ENCODE data around the gene KLHL10. TPM values are rescaled to one million over a fixed set of nuclear protein-coding genes. Genes with fewer than 3 reads are reported as not detected.
A peak's percentile ranks its signal among the peaks of the same experiment; 100 is the strongest.

KLHL10 gene
- total and polyA plus RNA-seq, 2 of the 13 experiments (the other 11 are each of a cell fraction or from before 2014, with no cell fraction given) = 0.04 to 0.08 TPM

DNA sequence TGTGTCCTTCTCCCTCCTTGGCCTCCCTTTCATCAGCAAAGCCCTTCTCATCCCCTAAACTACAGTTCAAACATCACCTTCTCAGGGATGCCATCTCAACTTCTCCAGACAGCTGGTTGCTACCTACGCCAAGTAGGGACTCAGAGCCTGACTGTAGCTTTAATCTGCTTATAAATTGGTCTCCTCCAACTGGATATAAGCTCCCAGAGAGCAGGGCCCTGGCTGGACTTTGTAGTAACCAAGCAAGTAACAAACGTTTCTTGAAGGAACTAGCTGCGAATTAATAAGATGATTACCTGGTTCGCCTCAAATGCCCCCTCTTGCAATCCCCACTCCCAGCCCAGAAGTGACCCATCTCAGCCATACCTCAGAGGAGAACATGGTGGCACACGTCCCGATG, 45.1 kb downstream of the KLHL10 start:
- H3K27me3 ChIP-seq (ENCODE audit: control insufficient read depth in 1 of 2, insufficient read depth in 2 of 2, low read length in 2 of 2) = no peaks in the 10 kb centered on the region
- FAIRE-seq (no peak), ATAC-seq (no peak), DNase-seq (ENCODE audit: low spot score) (no peak)
- no peaks in the 10 kb centered on the region for H3K79me2 ChIP-seq (ENCODE audit: insufficient read depth, low read length)
- ChIA-PET POLR2A (interaction anchor here (1.2 kb wide), 1 partner anchor 17 kb away, joined by 3 read pairs; the partner anchor contains the start of gene KLHL11), CTCF (ENCODE audit: low intra/inter-chr PET ratio, low total read pairs) (no interaction called here)
- no peak for TF ChIP-seq CAMTA2 (CRISPR knock-in tag; IDR thresholded peaks at IDR 0.05; ENCODE audit: borderline replicate concordance)
- peak; percentile 33 for TF ChIP-seq RBM22 (optimal IDR thresholded peaks at IDR 0.05; ENCODE audit: low read length)
- H3K27ac ChIP-seq (ENCODE audit: extremely low read length, insufficient read depth, low read length) = no peak overlapping the region
- in situ Hi-C loops (cut with HindIII; ENCODE audit: extremely low pct_ligation_motif_present, low pct_unique_long_range_greater_than_20kb) (no loop called here), intact Hi-C loops (cut with micrococcal nuclease; ENCODE audit: unreplicated experiment) (no loop called here)
- H3K4me1 ChIP-seq (ENCODE audit: insufficient read depth, low read length) = no peaks in the 10 kb centered on the region
- H3K4me3 ChIP-seq (replicated peaks in 1 of 3; ENCODE audit: insufficient read depth in 1 of 3, low read depth in 2 of 3, low read length in 3 of 3) = no peak overlapping the region
- no TSS peak for BruUV-seq (replicated peaks)
- peaks cover 51 to 93% of the 10 kb centered on the region in 2 experiments for H3K36me3 ChIP-seq (replicated peaks in 1 of 2; ENCODE audit: control insufficient read depth in 1 of 2, insufficient read depth in 2 of 2, low read length in 2 of 2)
- no peak overlapping the region for H3K9ac ChIP-seq (ENCODE audit: insufficient read depth, low read depth, low read length)
- no peak overlapping the region for H2AFZ ChIP-seq (ENCODE audit: low read length)
- no peaks in the 10 kb centered on the region for H3K9me3 ChIP-seq (ENCODE audit: low read length)
- 90% methylated on average over 6 of the region's 6 CpGs for WGBS (ENCODE audit: low lambda C conversion rate)
- no peaks in the 10 kb centered on the region for H4K20me1 ChIP-seq (ENCODE audit: insufficient read depth, low read length)
- H3K4me2 ChIP-seq (ENCODE audit: low read depth, low read length) = no peak overlapping the region

DNA sequence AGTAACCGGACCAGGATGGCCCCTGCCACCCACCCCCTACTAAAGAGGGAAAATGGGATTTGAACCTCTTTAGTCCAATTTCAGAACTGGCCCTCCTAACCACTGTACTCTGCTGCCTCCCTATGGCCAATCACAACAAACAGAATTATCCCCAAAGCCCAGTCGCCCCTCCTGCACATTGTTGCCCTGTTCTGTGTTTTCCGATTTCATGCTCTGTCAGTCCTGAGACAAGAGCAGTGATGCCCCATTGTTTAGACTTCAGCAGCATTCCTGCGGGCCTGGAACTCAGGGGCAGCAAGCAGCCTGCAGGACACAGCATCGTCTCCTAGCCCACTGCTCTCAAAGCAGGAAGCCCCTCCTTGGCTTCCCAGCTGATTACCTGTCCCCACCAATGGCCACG, 48.1 kb downstream of the KLHL10 start:
- no peaks in the 10 kb centered on the region for H3K9me3 ChIP-seq (ENCODE audit: low read length)
- 97% methylated on average over 6 of the region's 6 CpGs for WGBS (ENCODE audit: low lambda C conversion rate)
- ChIA-PET POLR2A (interaction anchor here (0.6 kb wide), 1 partner anchor 22 kb away, joined by 4 read pairs; no protein-coding TSS in a partner anchor), CTCF (ENCODE audit: low intra/inter-chr PET ratio, low total read pairs) (interaction anchor here (2.5 kb wide), 1 partner anchor 148 kb away, joined by 15 read pairs; no protein-coding TSS in a partner anchor)
- BruUV-seq (replicated peaks) = no TSS peak
- no peak for DNase-seq (ENCODE audit: low spot score)
- no peaks in the 10 kb centered on the region for H3K79me2 ChIP-seq (ENCODE audit: insufficient read depth, low read length)
- peak; percentile 39 for ATAC-seq
- no peak overlapping the region for H2AFZ ChIP-seq (ENCODE audit: low read length)
- FAIRE-seq = peak; percentile 36
- no peak overlapping the region for H3K4me2 ChIP-seq (ENCODE audit: low read depth, low read length)
- no peak overlapping the region for H3K9ac ChIP-seq (ENCODE audit: insufficient read depth, low read depth, low read length)
- no peaks in the 10 kb centered on the region for H3K27me3 ChIP-seq (ENCODE audit: control insufficient read depth in 1 of 2, insufficient read depth in 2 of 2, low read length in 2 of 2)
- H3K36me3 ChIP-seq (replicated peaks in 1 of 2; ENCODE audit: control insufficient read depth in 1 of 2, insufficient read depth in 2 of 2, low read length in 2 of 2) = peaks cover 35 to 87% of the 10 kb centered on the region in 2 experiments
- intact Hi-C loops (cut with micrococcal nuclease; ENCODE audit: unreplicated experiment) = no loop called here
- H3K27ac ChIP-seq (ENCODE audit: extremely low read length, insufficient read depth, low read length) = no peak overlapping the region
- no peaks in the 10 kb centered on the region for H4K20me1 ChIP-seq (ENCODE audit: insufficient read depth, low read length)
- peaks cover 10% of the 10 kb centered on the region; the same call in 1 of the 2 replicates for H3K4me1 ChIP-seq (ENCODE audit: insufficient read depth, low read length)
- H3K4me3 ChIP-seq (replicated peaks in 1 of 3; ENCODE audit: insufficient read depth in 1 of 3, low read depth in 2 of 3, low read length in 3 of 3) = no peak overlapping the region
- in situ Hi-C loops (cut with HindIII; ENCODE audit: extremely low pct_ligation_motif_present, low pct_unique_long_range_greater_than_20kb) = no loop called here
- TF ChIP-seq STAG1 (CRISPR knock-in tag; IDR thresholded peaks at IDR 0.05) (peak; percentile 68), ARNT2 (CRISPR knock-in tag; IDR thresholded peaks at IDR 0.05; ENCODE audit: low read depth) (no peak), RAD21 (CRISPR knock-in tag; IDR thresholded peaks at IDR 0.05) (0 out of 2 replicates have a peak, but pooled peaks have one; percentile 49), HIVEP1 (CRISPR knock-in tag; IDR thresholded peaks at IDR 0.05) (0 out of 2 replicates have a peak, but pooled peaks have one; percentile 22), SMC3 (IDR thresholded peaks at IDR 0.05; ENCODE audit: low read length) (peak; percentile 46; the same call in 1 of the 2 replicates), TBP (CRISPR knock-in tag; IDR thresholded peaks at IDR 0.05) (no peak), RXRA (CRISPR knock-in tag; IDR thresholded peaks at IDR 0.05) (0 out of 2 replicates have a peak, but pooled peaks have one; percentile 13)
- TF ChIP-seq, protein P1, sequence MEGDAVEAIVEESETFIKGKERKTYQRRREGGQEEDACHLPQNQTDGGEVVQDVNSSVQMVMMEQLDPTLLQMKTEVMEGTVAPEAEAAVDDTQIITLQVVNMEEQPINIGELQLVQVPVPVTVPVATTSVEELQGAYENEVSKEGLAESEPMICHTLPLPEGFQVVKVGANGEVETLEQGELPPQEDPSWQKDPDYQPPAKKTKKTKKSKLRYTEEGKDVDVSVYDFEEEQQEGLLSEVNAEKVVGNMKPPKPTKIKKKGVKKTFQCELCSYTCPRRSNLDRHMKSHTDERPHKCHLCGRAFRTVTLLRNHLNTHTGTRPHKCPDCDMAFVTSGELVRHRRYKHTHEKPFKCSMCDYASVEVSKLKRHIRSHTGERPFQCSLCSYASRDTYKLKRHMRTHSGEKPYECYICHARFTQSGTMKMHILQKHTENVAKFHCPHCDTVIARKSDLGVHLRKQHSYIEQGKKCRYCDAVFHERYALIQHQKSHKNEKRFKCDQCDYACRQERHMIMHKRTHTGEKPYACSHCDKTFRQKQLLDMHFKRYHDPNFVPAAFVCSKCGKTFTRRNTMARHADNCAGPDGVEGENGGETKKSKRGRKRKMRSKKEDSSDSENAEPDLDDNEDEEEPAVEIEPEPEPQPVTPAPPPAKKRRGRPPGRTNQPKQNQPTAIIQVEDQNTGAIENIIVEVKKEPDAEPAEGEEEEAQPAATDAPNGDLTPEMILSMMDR (CRISPR knock-in tag; IDR thresholded peaks at IDR 0.05) = peak; percentile 69
- TF ChIP-seq, protein P2, sequence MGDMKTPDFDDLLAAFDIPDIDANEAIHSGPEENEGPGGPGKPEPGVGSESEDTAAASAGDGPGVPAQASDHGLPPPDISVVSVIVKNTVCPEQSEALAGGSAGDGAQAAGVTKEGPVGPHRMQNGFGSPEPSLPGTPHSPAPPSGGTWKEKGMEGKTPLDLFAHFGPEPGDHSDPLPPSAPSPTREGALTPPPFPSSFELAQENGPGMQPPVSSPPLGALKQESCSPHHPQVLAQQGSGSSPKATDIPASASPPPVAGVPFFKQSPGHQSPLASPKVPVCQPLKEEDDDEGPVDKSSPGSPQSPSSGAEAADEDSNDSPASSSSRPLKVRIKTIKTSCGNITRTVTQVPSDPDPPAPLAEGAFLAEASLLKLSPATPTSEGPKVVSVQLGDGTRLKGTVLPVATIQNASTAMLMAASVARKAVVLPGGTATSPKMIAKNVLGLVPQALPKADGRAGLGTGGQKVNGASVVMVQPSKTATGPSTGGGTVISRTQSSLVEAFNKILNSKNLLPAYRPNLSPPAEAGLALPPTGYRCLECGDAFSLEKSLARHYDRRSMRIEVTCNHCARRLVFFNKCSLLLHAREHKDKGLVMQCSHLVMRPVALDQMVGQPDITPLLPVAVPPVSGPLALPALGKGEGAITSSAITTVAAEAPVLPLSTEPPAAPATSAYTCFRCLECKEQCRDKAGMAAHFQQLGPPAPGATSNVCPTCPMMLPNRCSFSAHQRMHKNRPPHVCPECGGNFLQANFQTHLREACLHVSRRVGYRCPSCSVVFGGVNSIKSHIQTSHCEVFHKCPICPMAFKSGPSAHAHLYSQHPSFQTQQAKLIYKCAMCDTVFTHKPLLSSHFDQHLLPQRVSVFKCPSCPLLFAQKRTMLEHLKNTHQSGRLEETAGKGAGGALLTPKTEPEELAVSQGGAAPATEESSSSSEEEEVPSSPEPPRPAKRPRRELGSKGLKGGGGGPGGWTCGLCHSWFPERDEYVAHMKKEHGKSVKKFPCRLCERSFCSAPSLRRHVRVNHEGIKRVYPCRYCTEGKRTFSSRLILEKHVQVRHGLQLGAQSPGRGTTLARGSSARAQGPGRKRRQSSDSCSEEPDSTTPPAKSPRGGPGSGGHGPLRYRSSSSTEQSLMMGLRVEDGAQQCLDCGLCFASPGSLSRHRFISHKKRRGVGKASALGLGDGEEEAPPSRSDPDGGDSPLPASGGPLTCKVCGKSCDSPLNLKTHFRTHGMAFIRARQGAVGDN (CRISPR knock-in tag; IDR thresholded peaks at IDR 0.05) = peak; percentile 33; the same call in 1 of the 2 replicates
